Body of pancreas (tissue), 4 donors: Measurements from ENCODE around the gene ASB13.

Experiments
- CTCF ChIP-seq, 7 experiments: fragments of 450-650 bp in 4 of 7; fragments of 200-600 bp in 3 of 7; sonication (generic) in 3 of 7; IDR thresholded peaks; one replicate each; pipeline ENCODE4 v1.5.1; 2016 to 2019; ENCODE audit warnings: antibody characterized with exemption in 7 of 7
- POLR2A ChIP-seq, 3 donors: fragments of 450-650 bp; IDR thresholded peaks; one replicate each; pipeline ENCODE4 v1.6.1; 2016; ENCODE audit warnings: antibody characterized with exemption in 3 of 3, mild to moderate bottlenecking in 2 of 3

GRCh38 chr10:5685764-5686240, 19.4 kb upstream of the ASB13 start:
- TF ChIP-seq CTCF (IDR thresholded peaks at IDR 0.05), result no peak
- TF ChIP-seq POLR2A (IDR thresholded peaks at IDR 0.05), result no peak
